Central memory CD8-positive, alpha-beta T cell (primary cell): ENCODE measurements around the gene ENSA.
"Not testable (repeated sequence)": the region's sequence is repeated elsewhere in the genome, so short reads cannot be mapped to it uniquely, and the experiment has no call there.

Experiments
- ATAC-seq: fragments of 150-1000 bp; cut with Tn5 transposase; replicated peaks from 2 replicates; pipeline ENCODE4 v1.10.0; 2022; ENCODE audit warnings: mild to moderate bottlenecking, moderate FRiP score, moderate number of reproducible peaks; ENCODE audit not compliant: poor library complexity, severe bottlenecking; ENCODE audit errors: extremely low read depth
- DNase-seq, 2 donors: peaks; one replicate each; pipeline ENCODE4 v3.0.0; 2021; ENCODE audit warnings: low spot score in 2 of 2
- H3K27ac Mint-ChIP-seq: one replicate; pipeline ENCODE4 v1.8.0; 2022; ENCODE audit warnings: low read depth, mild to moderate bottlenecking, moderate library complexity, mixed read lengths
- H3K27me3 Mint-ChIP-seq: one replicate; pipeline ENCODE4 v1.8.0; 2022; ENCODE audit warnings: mixed read lengths
- H3K36me3 Mint-ChIP-seq: one replicate; pipeline ENCODE4 v1.8.0; 2022; ENCODE audit warnings: mild to moderate bottlenecking, moderate library complexity, mixed read lengths; ENCODE audit not compliant: insufficient read depth
- H3K4me1 Mint-ChIP-seq: one replicate; pipeline ENCODE4 v1.8.0; 2022; ENCODE audit warnings: mixed read lengths
- H3K4me3 Mint-ChIP-seq: one replicate; pipeline ENCODE4 v1.8.0; 2022; ENCODE audit warnings: mild to moderate bottlenecking, moderate library complexity, mixed read lengths
- H3K9me3 Mint-ChIP-seq: one replicate; pipeline ENCODE4 v1.8.0; 2022; ENCODE audit warnings: mixed read lengths

The ENSA gene, protein sequence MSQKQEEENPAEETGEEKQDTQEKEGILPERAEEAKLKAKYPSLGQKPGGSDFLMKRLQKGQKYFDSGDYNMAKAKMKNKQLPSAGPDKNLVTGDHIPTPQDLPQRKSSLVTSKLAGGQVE

DNA sequence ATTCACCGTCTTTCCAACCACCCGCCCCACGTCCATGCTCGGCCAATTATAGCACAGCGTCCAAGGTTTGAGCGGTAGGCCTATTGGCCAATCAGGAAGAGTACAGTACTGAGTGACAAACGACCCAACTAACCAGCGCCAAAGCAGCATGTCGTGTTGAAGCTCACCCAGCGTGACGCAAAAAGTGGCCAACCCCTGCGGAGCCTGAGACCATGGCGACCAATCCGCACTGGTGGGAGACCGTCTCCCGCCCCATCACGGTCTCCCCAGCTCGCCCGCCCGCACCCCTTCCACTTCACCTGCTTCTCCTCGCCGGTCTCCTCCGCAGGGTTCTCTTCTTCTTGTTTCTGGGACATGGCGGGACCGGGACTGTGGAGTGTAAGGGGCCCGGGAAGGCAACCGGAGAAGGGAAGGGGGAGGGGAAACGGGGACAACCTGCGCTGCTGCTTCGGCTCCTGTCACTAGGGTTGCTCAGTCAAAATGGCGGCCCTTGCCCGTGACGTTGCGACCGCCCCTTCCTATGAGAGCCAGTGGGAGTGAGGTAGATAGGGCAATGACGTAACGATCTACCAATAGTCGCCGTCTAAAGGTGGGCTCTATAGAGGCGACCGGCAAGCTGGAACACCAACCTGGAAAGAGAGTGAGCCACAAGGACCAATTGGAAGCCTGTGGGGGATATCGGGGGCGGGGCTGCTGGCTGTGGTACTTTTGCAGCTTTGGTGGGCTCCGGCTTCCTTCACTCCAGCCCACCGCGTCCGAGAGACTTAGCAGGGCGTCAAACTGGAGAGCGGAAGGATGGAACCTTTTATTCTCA is at the start of gene ENSA:
Gene ENSA (minus strand): TSS at position 498 of the 814 bp plus-strand sequence. CDS start 142 bp downstream, at position 356.
- Mint-ChIP-seq H3K4me1 (peaks cover 5% of the 10 kb centered on the region), H3K36me3 (peaks cover 31% of the 10 kb centered on the region), H3K27ac (peak within 1 kb of the TSS; percentile 42), H3K4me3 (no peak within 1 kb of the TSS), H3K9me3 (no peaks in the 10 kb centered on the region), H3K27me3 (no peaks in the 10 kb centered on the region)
- peak; percentile 92 for ATAC-seq
- peak; percentile 89 to 96 for DNase-seq

DNA sequence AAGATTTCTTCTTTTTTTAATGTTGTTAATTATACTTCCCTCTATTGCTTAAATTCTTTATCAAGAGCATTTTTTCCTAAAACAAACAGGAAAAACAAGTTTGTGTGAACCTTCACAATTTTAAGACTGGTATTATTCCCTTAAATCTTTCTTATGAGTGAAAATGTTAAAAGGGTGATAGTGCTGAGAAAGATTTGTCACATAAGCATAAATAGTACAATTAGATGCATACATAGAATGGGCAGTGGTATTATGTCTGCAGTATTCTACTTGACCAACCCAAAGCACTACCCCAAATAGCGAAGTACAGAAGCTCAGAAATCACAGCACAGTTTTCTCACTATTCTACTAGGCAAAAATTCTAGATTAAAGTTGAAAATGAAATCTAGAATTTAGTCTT is 49.6 kb upstream of the ENSA start:
- Mint-ChIP-seq H3K27me3 (no peaks in the 10 kb centered on the region), H3K4me1 (peaks cover 20% of the 10 kb centered on the region), H3K4me3 (no peak overlapping the region), H3K27ac (no peak overlapping the region), H3K9me3 (no peaks in the 10 kb centered on the region), H3K36me3 (peaks cover 7% of the 10 kb centered on the region)
- ATAC-seq = no peak
- DNase-seq = no peak

DNA sequence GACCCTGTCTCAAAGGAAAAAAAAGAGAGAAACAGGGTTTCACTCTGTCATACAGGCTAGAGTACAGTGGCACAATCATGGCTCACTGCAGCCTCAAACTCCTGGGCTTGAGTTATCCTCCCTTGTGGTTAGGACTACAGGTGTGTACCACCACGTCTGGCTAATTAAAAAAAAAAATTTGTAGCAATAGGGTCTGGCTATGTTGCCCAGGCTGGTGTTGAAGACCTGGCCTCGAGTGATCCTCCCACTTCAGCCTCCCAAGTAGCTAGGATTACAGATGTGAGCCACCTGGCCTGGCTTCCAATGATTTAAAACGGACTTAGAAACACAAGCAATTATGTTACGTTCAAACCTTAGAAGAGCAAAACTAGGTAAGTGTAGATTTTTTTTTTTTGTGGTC is 45.5 kb upstream of the ENSA start:
- Mint-ChIP-seq H3K4me1 (peaks cover 11% of the 10 kb centered on the region), H3K27ac (no peak overlapping the region), H3K27me3 (no peaks in the 10 kb centered on the region), H3K4me3 (no peak overlapping the region), H3K9me3 (no peaks in the 10 kb centered on the region), H3K36me3 (peaks cover 6% of the 10 kb centered on the region)
- ATAC-seq = no peak
- DNase-seq = no peak

DNA sequence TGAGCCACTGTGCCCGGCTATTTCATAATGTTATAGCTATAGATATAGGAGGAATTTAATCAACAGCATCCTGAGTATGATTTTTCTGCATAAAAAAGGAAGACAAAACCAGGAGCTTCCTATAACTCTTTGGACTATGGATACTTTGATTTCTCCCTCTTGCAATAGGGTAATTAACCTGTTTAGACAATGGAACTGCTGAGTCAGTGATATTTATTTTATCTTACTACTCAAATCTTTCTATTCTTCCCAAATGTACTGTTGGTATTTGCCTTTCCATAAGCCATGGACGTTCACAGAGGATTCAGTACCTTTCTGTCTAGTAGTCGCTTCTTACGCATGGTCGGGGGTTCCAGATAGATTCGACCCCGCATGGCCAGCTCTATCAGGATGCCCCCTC is 33.9 kb upstream of the ENSA start:
- H3K4me1 Mint-ChIP-seq = peaks cover 11% of the 10 kb centered on the region
- no peaks in the 10 kb centered on the region for H3K9me3 Mint-ChIP-seq
- H3K4me3 Mint-ChIP-seq = no peak overlapping the region
- H3K27ac Mint-ChIP-seq = no peak overlapping the region
- no peak for DNase-seq
- peaks cover 14% of the 10 kb centered on the region for H3K36me3 Mint-ChIP-seq
- H3K27me3 Mint-ChIP-seq = no peaks in the 10 kb centered on the region
- no peak for ATAC-seq

DNA sequence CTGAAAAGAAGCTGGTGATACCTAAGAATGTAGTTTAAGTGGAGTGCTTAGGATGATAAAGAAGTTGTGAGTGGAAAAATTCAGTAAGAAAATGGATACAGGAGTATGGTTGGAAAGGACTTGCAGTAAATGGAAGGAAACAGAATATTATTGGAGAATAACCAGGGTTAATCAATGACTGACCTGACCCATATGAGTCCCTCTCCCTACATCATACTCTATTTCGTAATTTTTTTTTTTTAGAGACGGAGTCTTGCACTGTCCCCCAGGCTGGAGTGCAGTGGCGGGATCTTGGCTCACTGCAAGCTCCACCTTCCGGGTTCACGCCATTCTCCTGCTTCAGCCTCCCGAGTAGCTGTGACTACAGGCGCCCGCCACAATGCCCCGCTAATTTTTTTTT is 33.4 kb upstream of the ENSA start:
- no peaks in the 10 kb centered on the region for H3K9me3 Mint-ChIP-seq
- no peaks in the 10 kb centered on the region for H3K27me3 Mint-ChIP-seq
- peak overlapping the region; percentile 5 for H3K27ac Mint-ChIP-seq
- H3K4me3 Mint-ChIP-seq = no peak overlapping the region
- DNase-seq (no peak), ATAC-seq (no peak)
- peaks cover 14% of the 10 kb centered on the region for H3K36me3 Mint-ChIP-seq
- H3K4me1 Mint-ChIP-seq = peaks cover 11% of the 10 kb centered on the region

DNA sequence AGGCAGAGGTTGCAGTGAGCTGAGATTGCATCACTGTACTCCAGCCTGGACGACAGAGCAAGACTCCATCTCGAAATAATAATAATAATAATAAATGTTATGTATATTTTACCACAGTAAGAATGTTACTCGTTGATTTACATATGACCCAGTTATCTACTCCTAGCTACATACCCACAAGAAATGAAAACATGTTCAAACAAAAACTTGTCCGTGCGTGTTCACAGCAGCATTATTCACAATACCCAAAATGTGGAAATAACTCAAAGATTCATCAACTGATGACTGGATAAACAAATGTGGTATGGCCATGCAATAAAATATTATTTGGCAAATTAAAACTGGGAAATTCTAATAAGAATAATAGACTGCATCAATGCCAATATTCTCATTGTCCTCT is 31.7 kb upstream of the ENSA start:
- ATAC-seq (no peak), DNase-seq (no peak)
- Mint-ChIP-seq H3K4me3 (no peak overlapping the region), H3K27me3 (no peaks in the 10 kb centered on the region), H3K4me1 (peaks cover 6% of the 10 kb centered on the region), H3K9me3 (no peaks in the 10 kb centered on the region), H3K27ac (no peak overlapping the region), H3K36me3 (peaks cover 17% of the 10 kb centered on the region)

DNA sequence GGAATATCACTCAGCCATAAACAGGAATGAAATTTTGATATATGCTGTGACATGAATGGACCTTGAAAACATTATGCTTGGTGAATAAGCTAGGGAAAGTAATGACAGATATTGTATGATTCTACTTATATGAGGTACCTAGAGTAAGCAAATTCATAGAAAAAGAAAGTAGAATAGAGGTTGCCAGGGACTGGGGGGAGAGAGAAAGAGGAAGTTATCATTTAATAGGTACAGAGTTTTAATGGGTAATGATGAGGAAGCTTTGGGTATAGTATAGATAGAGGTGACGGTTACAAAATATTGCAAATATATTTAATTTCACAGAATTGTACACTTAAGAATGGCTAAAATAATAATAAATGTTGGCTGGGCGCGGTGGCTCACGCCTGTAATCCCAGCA is 31.2 kb upstream of the ENSA start:
- H3K36me3 Mint-ChIP-seq = peaks cover 17% of the 10 kb centered on the region
- no peak overlapping the region for H3K4me3 Mint-ChIP-seq
- no peak overlapping the region for H3K27ac Mint-ChIP-seq
- no peak for DNase-seq
- ATAC-seq = no peak
- no peaks in the 10 kb centered on the region for H3K27me3 Mint-ChIP-seq
- H3K9me3 Mint-ChIP-seq = no peaks in the 10 kb centered on the region
- peaks cover under 1% of the 10 kb centered on the region for H3K4me1 Mint-ChIP-seq

DNA sequence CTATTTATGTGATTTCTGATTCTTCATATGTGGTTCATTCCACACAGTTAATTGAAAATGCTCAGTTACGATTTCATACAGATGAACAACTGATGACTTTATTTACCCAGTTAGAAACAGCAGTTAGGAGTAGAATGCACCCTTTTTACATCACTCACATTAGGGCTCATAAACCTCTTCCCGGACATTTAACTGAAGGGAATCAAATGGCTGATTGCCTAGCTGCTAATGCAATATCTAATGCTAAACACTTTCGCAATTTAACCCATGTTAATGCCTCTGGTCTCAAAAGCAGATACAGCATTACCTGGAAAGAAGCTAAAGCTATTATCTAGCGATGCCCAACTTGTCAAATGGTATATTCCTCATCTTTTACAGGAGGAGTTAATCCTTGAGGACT is 27.7 kb upstream of the ENSA start:
- DNase-seq, ATAC-seq, H3K4me3 Mint-ChIP-seq, H3K9me3 Mint-ChIP-seq, H3K4me1 Mint-ChIP-seq, H3K27me3 Mint-ChIP-seq, H3K27ac Mint-ChIP-seq: not testable (repeated sequence)
- peaks cover 15% of the 10 kb centered on the region for H3K36me3 Mint-ChIP-seq

DNA sequence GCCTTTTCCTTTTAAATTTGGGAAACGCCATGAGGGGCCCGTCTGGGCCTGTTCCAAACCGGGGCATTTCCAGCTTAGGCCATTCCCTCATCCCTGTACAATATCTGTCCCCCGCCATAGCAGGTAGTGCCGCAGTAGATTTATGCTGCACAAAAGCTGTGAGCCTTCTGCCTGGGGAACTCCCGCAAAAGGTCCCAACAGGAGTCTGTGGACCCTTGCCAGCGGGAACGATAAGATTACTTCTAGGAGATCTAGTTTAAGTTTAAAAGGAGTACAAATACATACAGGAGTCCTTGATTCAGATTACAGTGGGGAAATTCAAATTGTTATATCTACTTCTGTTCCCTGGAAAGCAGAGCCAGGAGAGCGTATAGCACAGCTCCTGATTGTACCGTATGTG is 25.2 kb upstream of the ENSA start:
- not testable (repeated sequence) for H3K4me1 Mint-ChIP-seq, H3K4me3 Mint-ChIP-seq, H3K9me3 Mint-ChIP-seq, ATAC-seq, H3K27me3 Mint-ChIP-seq, DNase-seq, H3K27ac Mint-ChIP-seq
- H3K36me3 Mint-ChIP-seq = peaks cover 16% of the 10 kb centered on the region

DNA sequence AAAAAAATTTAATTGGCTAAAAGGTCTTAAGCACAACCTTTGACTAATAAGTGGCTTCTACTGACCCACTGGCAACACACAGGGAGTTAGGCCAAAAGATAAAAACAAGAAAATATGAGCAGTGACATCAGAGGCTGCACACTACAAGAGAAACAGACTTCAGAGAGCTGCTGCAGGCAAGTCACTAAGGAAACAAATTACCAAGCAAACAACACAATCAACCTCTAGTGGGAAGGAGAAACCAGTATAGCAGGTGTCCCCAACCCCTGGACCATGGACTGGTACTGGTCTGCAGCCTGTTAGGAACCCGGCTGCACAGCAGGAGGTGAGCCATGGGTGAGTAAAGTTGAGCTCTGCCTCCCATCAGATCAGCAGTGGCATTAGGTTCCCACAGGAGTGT is 20.8 kb upstream of the ENSA start:
- no peak overlapping the region for H3K4me3 Mint-ChIP-seq
- peaks cover 6% of the 10 kb centered on the region for H3K4me1 Mint-ChIP-seq
- H3K27me3 Mint-ChIP-seq = no peaks in the 10 kb centered on the region
- DNase-seq (no peak), ATAC-seq (no peak)
- no peak overlapping the region for H3K27ac Mint-ChIP-seq
- H3K9me3 Mint-ChIP-seq = no peaks in the 10 kb centered on the region
- peaks cover 28% of the 10 kb centered on the region for H3K36me3 Mint-ChIP-seq

DNA sequence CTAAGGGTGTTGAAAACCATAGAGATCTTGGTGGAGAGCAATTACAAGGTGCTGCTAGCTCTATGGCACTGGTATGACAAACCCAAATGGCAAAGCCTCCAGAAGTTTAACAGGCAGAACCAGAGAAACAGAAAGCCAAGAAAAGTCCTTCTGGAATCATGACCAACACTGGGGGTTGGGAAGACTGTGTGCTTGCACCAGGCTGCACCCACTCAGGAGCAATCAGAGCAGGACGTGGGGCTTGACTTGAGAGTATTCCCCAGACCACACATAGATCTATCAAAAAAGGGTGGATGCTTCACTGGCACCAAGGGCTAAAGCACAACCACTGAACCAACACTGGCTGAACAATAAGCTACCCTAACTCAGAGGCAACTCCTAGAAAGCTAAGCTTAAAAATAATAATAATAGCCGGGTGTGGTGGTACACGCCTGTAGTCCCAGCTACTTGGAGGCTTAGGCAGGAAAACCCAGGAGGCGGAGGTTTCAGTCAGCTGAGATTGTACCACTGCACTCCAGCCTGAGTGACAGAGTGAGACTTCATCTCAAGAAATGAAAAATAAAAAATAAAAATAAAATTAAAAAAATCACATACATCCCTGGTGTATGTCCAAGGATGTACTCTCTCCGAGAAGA is 20.1 kb upstream of the ENSA start:
- Mint-ChIP-seq H3K27ac (no peak overlapping the region), H3K27me3 (no peaks in the 10 kb centered on the region), H3K9me3 (no peaks in the 10 kb centered on the region), H3K4me1 (peaks cover 6% of the 10 kb centered on the region), H3K4me3 (no peak overlapping the region), H3K36me3 (peaks cover 28% of the 10 kb centered on the region)
- no peak for DNase-seq
- ATAC-seq = no peak

DNA sequence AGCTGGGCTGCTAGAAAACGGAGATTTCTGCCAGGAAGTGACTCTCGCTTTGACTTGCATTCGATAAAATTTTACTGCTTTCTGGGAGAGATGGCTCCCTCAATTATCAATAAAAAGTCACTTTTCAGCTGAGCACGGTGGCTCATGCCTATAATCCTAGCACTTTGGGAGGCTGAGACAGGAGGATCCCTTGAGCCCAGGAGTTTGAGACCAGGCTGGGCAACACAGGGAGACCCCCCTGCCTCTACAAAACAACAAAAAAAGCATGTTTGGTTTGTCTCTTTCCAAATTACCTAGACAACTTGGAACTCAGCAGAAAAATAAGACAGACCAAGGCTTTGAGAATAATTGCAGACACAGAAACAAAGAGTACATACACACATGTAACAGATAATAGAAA is 12.9 kb upstream of the ENSA start:
- Mint-ChIP-seq H3K27me3 (no peaks in the 10 kb centered on the region), H3K4me3 (no peak overlapping the region)
- no peak for ATAC-seq

More for the DNA sequence above, 12.9 kb upstream of the ENSA start:
- H3K4me1 Mint-ChIP-seq = no peaks in the 10 kb centered on the region
- no peak for DNase-seq
- no peaks in the 10 kb centered on the region for H3K9me3 Mint-ChIP-seq
- H3K36me3 Mint-ChIP-seq = peaks cover 5% of the 10 kb centered on the region
- H3K27ac Mint-ChIP-seq = no peak overlapping the region
